GM21526 (cell line): ENCODE results near the gene GAD1.

ENCODE experiments used
- ATAC-seq: cut with Tn5 transposase; IDR thresholded peaks from one replicate; pipeline ENCODE4 v1.9.1; 2021; ENCODE audit warnings: moderate library complexity; ENCODE audit not compliant: unreplicated experiment, low FRiP score

The GAD1 gene

GRCh38 chr2:170817093-170818035 lies 677 bp downstream of the GAD1 start:
- ATAC-seq = no peak

- ATAC-seq = no peak
These were observed 1.5 kb downstream of the GAD1 start for GRCh38 chr2:170818036-170818751.

- no peak for ATAC-seq
These were observed 2.2 kb downstream of the GAD1 start for GRCh38 chr2:170818752-170819470.

DNA sequence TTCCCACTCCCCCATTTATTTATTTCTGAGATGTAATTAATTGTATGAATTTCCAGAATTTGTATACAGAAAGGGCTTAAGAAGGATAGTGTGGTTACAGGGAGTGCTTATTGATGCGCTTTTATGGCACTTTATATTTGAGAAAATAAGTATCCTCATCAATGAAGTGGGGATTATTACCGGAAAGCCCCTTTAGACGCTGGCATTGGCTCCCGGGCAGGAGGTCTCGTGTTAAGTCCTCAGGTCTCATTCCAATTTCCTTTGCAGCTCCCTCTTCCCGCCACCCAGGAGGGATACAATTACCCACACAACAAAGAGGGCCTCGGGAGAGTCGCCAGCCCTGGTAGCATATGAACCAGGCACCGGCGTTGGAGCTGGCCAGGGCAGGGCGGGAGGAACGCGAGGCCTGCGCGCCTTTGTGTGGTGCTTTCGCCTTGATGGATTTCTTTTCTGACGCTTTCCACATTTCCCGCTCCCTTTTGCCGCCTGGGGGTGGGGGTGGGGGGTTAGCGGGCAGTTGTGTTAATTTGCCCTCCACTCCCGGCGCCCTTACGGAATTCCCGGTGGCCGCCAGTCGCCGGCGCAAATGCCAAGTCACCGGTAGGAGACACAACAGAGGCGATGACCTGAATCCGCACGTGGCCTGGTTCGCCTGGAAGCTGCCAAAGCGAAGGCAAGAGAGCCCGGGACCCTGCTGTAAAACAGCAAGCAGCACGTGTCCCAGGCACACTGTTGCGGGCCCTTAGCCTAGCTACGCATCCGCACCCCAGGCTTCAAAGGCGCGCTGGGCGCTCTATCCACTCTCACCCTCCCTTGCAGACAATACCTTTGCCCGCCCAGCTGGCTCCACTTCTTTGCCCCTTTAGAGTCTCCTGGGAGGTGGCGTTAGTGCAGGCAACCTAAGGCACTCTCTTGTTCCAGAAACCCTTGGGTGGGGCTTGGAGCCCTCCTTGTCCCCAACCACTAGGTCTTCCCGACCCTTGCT lies 3.3 kb downstream of the GAD1 start:
- no peak for ATAC-seq

- ATAC-seq = peak; percentile 47
These were observed 4.3 kb downstream of the GAD1 start for GRCh38 chr2:170820757-170821530.

GRCh38 chr2:170821531-170822289 lies 5.0 kb downstream of the GAD1 start:
- no peak for ATAC-seq

DNA sequence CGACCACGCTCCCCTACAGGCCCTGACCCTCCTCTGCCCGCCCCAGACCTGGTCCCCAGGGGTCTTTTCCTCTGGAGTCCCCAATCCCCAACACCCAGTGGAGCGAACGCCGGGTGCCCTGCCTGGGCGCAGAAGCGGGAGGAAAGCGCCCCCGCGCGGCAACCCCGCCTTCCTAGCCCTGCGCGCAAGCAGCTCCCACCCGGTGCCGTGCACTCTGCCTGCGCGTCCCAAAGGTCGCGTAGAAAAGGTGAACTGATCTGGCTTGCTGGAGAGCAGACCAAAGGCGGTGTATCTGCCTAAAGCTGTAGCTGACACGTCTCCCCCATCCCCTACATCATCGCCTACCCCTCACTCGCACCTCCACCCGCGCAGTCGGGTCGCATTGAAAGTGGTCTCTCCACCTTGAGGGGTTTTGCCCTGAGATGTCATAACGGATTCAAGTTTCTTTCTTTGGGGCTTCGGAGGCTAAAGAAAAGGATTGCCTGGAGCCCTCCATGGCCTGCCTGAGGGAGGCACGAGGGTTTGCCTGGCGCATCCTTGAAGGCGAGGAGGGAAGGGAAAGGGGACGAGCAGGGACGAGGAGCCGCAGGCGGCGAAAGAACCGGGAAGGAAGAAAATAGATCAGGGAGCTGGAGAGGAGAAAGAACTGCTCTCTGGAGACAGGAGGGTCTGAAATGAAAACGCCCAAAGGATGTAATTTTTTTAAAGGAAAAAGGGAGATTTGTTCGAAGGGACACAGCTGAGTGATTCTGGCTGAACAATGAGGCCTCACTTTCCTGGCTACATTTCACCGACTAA lies 5.8 kb downstream of the GAD1 start:
- no peak for ATAC-seq

- no peak for ATAC-seq
These were observed 6.6 kb downstream of the GAD1 start for GRCh38 chr2:170823088-170823897.

GRCh38 chr2:170823898-170824215 lies 7.2 kb downstream of the GAD1 start:
- no peak for ATAC-seq

DNA sequence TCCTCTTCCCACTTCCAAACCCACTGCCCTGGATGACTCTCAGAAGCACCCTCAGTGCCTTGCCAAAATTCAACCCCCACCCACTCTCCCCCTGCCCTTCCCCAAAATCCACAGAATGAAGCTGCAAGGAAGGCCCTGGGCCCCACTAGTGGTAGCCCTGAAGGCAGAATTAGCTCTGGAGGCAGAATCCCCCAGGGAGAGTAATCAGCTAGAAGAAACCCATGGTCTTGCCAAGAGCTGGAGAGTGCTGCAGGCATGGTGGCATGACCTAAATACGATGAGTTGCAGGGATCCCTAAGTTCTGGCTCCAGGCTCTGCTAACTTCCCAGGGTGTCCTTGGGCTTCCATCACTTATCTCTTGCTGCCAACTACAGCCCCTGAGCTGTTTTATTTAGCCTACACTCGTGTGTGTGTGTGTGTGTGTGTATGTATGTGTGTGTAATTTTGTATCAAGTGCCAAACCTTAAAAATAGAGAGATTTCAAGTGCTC lies 7.9 kb downstream of the GAD1 start:
- ATAC-seq = no peak

GRCh38 chr2:170827841-170828532 lies 11.3 kb downstream of the GAD1 start:
- ATAC-seq = no peak

DNA sequence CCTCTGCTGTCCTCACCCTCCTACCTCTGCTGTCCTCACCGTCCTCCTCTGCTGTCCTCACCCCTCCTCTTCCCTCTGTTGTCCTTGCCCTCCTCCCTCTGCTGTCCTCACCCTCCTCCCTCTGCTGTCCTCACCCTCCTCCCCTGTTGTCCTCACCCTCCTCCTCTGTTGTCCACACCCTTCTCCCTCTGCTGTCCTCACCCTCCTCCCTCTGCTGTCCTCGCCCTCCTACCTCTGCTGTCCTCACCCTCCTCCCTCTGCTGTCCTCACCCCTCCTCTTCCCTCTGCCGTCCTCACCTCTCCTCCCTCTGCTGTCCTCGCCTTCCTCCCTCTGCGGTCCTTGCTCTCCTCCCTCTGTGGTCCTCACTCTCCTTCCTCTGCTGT lies 11.8 kb downstream of the GAD1 start:
- ATAC-seq = no peak

DNA sequence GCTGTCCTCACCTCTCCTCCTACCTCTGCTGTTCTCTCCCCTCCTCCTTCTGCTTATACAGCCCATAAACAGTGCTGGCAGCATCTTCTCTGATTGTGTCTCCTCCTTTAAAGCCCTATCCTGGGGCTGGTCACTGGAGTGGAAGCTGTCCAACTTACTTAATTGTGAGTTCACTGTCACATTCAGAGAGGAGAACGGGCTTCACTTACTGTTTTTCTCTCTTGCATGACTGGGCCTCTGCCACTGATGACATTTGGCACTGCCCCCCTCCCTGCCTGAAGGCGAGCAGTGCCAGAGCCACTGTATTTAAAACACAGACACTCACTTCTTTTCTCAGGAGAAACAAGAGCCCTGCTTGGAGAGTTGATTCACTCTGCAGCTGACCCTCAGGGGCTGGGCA lies 12.3 kb downstream of the GAD1 start:
- ATAC-seq = no peak

- no peak for ATAC-seq
These were observed 13.5 kb downstream of the GAD1 start for GRCh38 chr2:170830166-170830565.

GRCh38 chr2:170831115-170831514 lies 14.4 kb downstream of the GAD1 start:
- ATAC-seq = no peak

DNA sequence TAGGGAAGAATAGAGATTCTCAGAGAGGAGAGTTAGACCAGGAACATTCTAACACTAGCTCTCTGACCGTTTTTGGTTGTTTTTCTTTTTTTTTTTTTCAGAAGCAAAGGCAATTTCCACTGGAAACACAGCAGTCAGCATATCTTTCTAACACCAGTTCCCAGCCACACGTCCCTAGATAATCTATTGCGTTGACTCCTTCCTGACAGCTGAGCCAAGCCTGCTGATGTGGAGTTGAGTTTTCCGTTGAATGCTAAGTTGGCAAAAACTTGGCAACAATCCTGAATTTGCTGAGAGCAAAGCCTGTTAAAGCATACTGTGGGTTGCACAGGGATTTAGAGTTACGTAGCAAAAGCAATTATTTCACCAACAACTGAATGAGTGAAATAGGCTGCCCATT lies 19.3 kb downstream of the GAD1 start:
- ATAC-seq = no peak
